Measurements from ENCODE around the gene AGXT2. TPM values are rescaled to one million over a fixed set of nuclear protein-coding genes. Genes with fewer than 3 reads are reported as not detected.

The AGXT2 gene
- total RNA-seq, 1 experiment from 2014 or later, result not detected

GRCh38 chr5:34957321-34957720 lies 90.4 kb downstream of the AGXT2 start:
- H3K27me3 Mint-ChIP-seq (ENCODE audit: low read depth), result no peaks in the 10 kb centered on the region

More at GRCh38 chr5:34957321-34957720, 90.4 kb downstream of the AGXT2 start:
- Histone ChIP-seq H3K9me3 (ENCODE audit: control insufficient read depth, low read depth, low read length) (no peaks in the 10 kb centered on the region), H3K79me2 (ENCODE audit: insufficient read depth, low read length) (no peaks in the 10 kb centered on the region), H3K79me1 (ENCODE audit: insufficient read depth, low read depth, low read length, poor library complexity, severe bottlenecking) (no peaks in the 10 kb centered on the region), H2BK12ac (ENCODE audit: insufficient read length, low read depth, low read length) (no peak overlapping the region), H3K23ac (ENCODE audit: insufficient read length, low read depth, low read length) (no peak overlapping the region), H2BK15ac (ENCODE audit: low read depth, low read length) (no peak overlapping the region), H3K18ac (ENCODE audit: insufficient read length, low read depth, low read length) (no peak overlapping the region), H4K5ac (ENCODE audit: insufficient read length, low read depth, low read length) (no peak overlapping the region), H3K27me3 (ENCODE audit: insufficient read depth, low read length) (no peaks in the 10 kb centered on the region), H2BK120ac (ENCODE audit: low read depth, low read length, poor library complexity, severe bottlenecking) (no peak overlapping the region), H3K4me1 (ENCODE audit: insufficient read depth, low read length) (no peaks in the 10 kb centered on the region), H2BK20ac (ENCODE audit: low read depth, low read length, poor library complexity, severe bottlenecking) (no peak overlapping the region), H3K27ac (ENCODE audit: insufficient read length, low read depth, low read length) (no peak overlapping the region), H4K91ac (ENCODE audit: insufficient read length, low read depth, low read length) (no peak overlapping the region), H3K56ac (ENCODE audit: insufficient read length, low read depth, low read length) (no peak overlapping the region), H3K4me2 (ENCODE audit: insufficient read depth, insufficient read length, low read length) (no peak overlapping the region), H4K20me1 (ENCODE audit: control insufficient read depth, insufficient read depth, insufficient read length) (no peaks in the 10 kb centered on the region), H3K9ac (ENCODE audit: extremely low read depth, insufficient read length, low read length) (no peak overlapping the region), H4K8ac (replicated peaks; ENCODE audit: insufficient read length, low read depth, low read length) (no peak overlapping the region), H3K4ac (ENCODE audit: low read depth, low read length) (no peak overlapping the region), H3K23me2 (ENCODE audit: insufficient read length, low read depth, low read length, poor library complexity, severe bottlenecking) (no peaks in the 10 kb centered on the region), H2AK5ac (ENCODE audit: insufficient read length, low read length) (no peak overlapping the region), H2AFZ (ENCODE audit: low read length) (no peak overlapping the region), H3K14ac (ENCODE audit: insufficient read depth, low read length) (no peak overlapping the region), H3T11ph (ENCODE audit: low read length) (no peak overlapping the region), H2BK5ac (ENCODE audit: insufficient read length, low read length) (no peak overlapping the region)
- no peak overlapping the region; a peak in 1 of 7 replicates for H3K27ac Mint-ChIP-seq
- no peak for DNase-seq
- no CpG with 5 or more reads among the region's 1 CpG for WGBS (ENCODE audit: extremely low coverage, insufficient read length, low lambda C conversion rate)
- H3K36me3 Mint-ChIP-seq (ENCODE audit: insufficient read depth in 1 of 3, low read depth in 3 of 3), result peaks cover 6 to 31% (median 19%) of the 10 kb centered on the region in 3 experiments; a peak in 5 of 7 replicates
- peaks cover 0 to 2% of the 10 kb centered on the region in 2 experiments; a peak in 1 of 4 replicates for H3K4me1 Mint-ChIP-seq
- H3K4me3 Mint-ChIP-seq, result no peak overlapping the region
- no peak for TF ChIP-seq CTCF (conservative IDR thresholded peaks at IDR 0.05)
- no peaks in the 10 kb centered on the region for H3K9me3 Mint-ChIP-seq

Other genes starting within 250 kb of the AGXT2 start
- gene TTC23L, start 208.8 kb downstream of the AGXT2 start, total RNA-seq (2021), result 0.96 and 1.3 TPM in 2 replicates
- 39.5 and 41.0 TPM in 2 replicates for gene RAD1, start 132.4 kb downstream of the AGXT2 start, total RNA-seq (2021)
- gene BRIX1, start 132.2 kb downstream of the AGXT2 start, total RNA-seq (2021), result 72.2 and 77.0 TPM in 2 replicates
- gene DNAJC21, start 118.4 kb downstream of the AGXT2 start, total RNA-seq (2021), result 44.9 and 50.4 TPM in 2 replicates
- 2.5 TPM in 2 replicates for gene PRLR, start 182.5 kb upstream of the AGXT2 start, total RNA-seq (2021)

Data from H9 (cell line).